ENCODE data around the gene COX7A2L. TPM values are rescaled to one million over a fixed set of nuclear protein-coding genes. Genes with fewer than 3 reads are reported as not detected.

Gene COX7A2L
- total and polyA plus RNA-seq, 4 donors: 55.0 to 102 (median 77.0) TPM

DNA sequence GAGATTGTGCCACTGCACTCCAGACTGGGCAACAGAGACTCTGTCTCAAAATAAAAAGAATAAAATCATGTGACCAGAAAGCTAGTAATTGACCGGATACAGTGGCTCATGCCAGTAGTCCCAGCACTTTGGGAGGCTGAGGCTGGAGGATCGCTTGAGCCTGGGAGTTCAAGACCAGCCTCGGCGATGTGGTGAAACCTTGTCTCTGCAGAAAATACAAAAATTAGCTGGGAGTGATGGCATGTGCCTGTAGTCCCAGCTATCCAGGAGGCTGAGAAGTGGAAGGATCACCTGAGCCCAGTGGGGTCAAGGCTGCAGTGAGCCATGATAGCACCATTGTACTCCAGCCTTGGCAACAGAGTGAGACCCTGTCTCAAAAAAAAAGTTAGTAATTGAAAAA, 36.8 kb downstream of the COX7A2L start (continued):
- TF ChIP-seq, protein P1, sequence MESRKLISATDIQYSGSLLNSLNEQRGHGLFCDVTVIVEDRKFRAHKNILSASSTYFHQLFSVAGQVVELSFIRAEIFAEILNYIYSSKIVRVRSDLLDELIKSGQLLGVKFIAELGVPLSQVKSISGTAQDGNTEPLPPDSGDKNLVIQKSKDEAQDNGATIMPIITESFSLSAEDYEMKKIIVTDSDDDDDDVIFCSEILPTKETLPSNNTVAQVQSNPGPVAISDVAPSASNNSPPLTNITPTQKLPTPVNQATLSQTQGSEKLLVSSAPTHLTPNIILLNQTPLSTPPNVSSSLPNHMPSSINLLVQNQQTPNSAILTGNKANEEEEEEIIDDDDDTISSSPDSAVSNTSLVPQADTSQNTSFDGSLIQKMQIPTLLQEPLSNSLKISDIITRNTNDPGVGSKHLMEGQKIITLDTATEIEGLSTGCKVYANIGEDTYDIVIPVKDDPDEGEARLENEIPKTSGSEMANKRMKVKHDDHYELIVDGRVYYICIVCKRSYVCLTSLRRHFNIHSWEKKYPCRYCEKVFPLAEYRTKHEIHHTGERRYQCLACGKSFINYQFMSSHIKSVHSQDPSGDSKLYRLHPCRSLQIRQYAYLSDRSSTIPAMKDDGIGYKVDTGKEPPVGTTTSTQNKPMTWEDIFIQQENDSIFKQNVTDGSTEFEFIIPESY (IDR thresholded peaks at IDR 0.05): no peak
- no peak for TF ChIP-seq TAF1 (conservative IDR thresholded peaks at IDR 0.05)
- no peak for TF ChIP-seq SP1 (IDR thresholded peaks at IDR 0.05)
- TF ChIP-seq, protein P2, sequence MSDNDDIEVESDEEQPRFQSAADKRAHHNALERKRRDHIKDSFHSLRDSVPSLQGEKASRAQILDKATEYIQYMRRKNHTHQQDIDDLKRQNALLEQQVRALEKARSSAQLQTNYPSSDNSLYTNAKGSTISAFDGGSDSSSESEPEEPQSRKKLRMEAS (IDR thresholded peaks at IDR 0.05): no peak

DNA sequence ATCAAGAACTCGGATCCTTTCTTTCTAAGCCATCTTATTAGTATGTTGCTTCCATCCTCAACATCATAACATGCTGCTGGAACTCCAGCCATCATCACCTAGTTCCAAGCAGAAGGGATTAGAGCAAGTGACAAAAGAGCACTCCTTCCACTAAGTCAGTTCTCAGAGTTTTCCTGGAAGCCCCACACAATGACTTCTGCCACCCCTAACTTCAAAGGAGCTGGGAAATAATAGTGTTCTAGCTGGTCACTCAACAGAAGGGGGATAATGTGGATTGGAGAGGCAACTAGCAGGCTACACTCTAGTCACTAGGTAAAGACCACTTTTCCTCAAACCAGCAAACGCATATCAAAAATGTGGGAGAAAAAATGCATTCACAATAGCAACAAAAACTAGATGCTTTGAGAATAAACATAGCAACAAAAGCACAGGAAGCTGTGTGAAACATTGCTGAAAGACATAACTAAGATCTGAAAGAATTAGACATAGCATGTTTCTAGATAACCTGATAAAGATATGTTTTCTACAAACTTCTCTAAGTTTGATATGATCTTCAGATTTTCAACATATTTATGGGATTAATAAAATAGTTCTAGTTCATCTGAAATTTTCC, 39.5 kb downstream of the COX7A2L start:
- H3K27me3 ChIP-seq (ENCODE audit: control insufficient read depth in 4 of 4, insufficient read depth in 4 of 4, low read length in 3 of 4): no peaks in the 10 kb centered on the region
- peaks cover 0 to 2% (median under 1%) of the 10 kb centered on the region in 4 donors for H3K4me1 ChIP-seq (ENCODE audit: control insufficient read depth in 4 of 4, insufficient read depth in 4 of 4, low read length in 3 of 4)
- H3K36me3 ChIP-seq (ENCODE audit: control insufficient read depth in 4 of 4, insufficient read depth in 3 of 4, low read depth in 1 of 4, low read length in 3 of 4): peaks cover 4 to 37% (median 16%) of the 10 kb centered on the region in 4 donors
- 97% methylated on average over 2 of the region's 2 CpGs for WGBS
- DNase-seq (ENCODE audit: low spot score): no peak
- H3K9ac ChIP-seq (ENCODE audit: low read depth in 1 of 2, low read length in 2 of 2): no peak overlapping the region
- H3K27ac ChIP-seq (ENCODE audit: low read depth in 1 of 2, low read length in 2 of 2): no peak overlapping the region
- no peaks in the 10 kb centered on the region for H3K9me3 ChIP-seq (ENCODE audit: control insufficient read depth in 4 of 4, low read length in 3 of 4)
- TF ChIP-seq RAD21 (IDR thresholded peaks at IDR 0.05) (no peak), HNF4A (conservative IDR thresholded peaks at IDR 0.05) (no peak), YY1 (IDR thresholded peaks at IDR 0.05) (no peak), SP1 (IDR thresholded peaks at IDR 0.05) (no peak), HNF4G (IDR thresholded peaks at IDR 0.05) (no peak), EGR1 (IDR thresholded peaks at IDR 0.05; ENCODE audit: low read depth in 2 of 2) (no peak), FOXA2 (IDR thresholded peaks at IDR 0.05) (no peak), TAF1 (conservative IDR thresholded peaks at IDR 0.05) (no peak), RXRA (IDR thresholded peaks at IDR 0.05) (no peak), JUND (IDR thresholded peaks at IDR 0.05) (no peak), FOXA1 (IDR thresholded peaks at IDR 0.05) (no peak), NR2F2 (IDR thresholded peaks at IDR 0.05) (no peak), GABPA (IDR thresholded peaks at IDR 0.05 in 1 of 2, conservative IDR thresholded peaks at IDR 0.05 in 1 of 2) (no peak)
- TF ChIP-seq, protein P2 (IDR thresholded peaks at IDR 0.05): no peak
- TF ChIP-seq, protein P3, sequence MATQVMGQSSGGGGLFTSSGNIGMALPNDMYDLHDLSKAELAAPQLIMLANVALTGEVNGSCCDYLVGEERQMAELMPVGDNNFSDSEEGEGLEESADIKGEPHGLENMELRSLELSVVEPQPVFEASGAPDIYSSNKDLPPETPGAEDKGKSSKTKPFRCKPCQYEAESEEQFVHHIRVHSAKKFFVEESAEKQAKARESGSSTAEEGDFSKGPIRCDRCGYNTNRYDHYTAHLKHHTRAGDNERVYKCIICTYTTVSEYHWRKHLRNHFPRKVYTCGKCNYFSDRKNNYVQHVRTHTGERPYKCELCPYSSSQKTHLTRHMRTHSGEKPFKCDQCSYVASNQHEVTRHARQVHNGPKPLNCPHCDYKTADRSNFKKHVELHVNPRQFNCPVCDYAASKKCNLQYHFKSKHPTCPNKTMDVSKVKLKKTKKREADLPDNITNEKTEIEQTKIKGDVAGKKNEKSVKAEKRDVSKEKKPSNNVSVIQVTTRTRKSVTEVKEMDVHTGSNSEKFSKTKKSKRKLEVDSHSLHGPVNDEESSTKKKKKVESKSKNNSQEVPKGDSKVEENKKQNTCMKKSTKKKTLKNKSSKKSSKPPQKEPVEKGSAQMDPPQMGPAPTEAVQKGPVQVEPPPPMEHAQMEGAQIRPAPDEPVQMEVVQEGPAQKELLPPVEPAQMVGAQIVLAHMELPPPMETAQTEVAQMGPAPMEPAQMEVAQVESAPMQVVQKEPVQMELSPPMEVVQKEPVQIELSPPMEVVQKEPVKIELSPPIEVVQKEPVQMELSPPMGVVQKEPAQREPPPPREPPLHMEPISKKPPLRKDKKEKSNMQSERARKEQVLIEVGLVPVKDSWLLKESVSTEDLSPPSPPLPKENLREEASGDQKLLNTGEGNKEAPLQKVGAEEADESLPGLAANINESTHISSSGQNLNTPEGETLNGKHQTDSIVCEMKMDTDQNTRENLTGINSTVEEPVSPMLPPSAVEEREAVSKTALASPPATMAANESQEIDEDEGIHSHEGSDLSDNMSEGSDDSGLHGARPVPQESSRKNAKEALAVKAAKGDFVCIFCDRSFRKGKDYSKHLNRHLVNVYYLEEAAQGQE (IDR thresholded peaks at IDR 0.05): no peak
- TF ChIP-seq, protein P1 (IDR thresholded peaks at IDR 0.05): no peak
- TF ChIP-seq, protein P4, sequence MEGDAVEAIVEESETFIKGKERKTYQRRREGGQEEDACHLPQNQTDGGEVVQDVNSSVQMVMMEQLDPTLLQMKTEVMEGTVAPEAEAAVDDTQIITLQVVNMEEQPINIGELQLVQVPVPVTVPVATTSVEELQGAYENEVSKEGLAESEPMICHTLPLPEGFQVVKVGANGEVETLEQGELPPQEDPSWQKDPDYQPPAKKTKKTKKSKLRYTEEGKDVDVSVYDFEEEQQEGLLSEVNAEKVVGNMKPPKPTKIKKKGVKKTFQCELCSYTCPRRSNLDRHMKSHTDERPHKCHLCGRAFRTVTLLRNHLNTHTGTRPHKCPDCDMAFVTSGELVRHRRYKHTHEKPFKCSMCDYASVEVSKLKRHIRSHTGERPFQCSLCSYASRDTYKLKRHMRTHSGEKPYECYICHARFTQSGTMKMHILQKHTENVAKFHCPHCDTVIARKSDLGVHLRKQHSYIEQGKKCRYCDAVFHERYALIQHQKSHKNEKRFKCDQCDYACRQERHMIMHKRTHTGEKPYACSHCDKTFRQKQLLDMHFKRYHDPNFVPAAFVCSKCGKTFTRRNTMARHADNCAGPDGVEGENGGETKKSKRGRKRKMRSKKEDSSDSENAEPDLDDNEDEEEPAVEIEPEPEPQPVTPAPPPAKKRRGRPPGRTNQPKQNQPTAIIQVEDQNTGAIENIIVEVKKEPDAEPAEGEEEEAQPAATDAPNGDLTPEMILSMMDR (IDR thresholded peaks at IDR 0.05; ENCODE audit: low read depth, low read length, missing input control): no peak
- TF ChIP-seq, protein P5, sequence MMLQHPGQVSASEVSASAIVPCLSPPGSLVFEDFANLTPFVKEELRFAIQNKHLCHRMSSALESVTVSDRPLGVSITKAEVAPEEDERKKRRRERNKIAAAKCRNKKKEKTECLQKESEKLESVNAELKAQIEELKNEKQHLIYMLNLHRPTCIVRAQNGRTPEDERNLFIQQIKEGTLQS (IDR thresholded peaks at IDR 0.05): no peak
- H3K4me3 ChIP-seq (ENCODE audit: low read depth in 1 of 3, low read length in 3 of 3): no peak overlapping the region
